ENCODE data around the gene ELOVL2.

The ELOVL2 gene

GRCh38 chr6:11055127-11055627 is 11.1 kb upstream of the ELOVL2 start:
- no peak for DNase-seq

- no peak for DNase-seq
Observed at GRCh38 chr6:11054722-11055121, 10.6 kb upstream of the ELOVL2 start.

- no peak for DNase-seq
Observed at GRCh38 chr6:11053307-11053706, 9.2 kb upstream of the ELOVL2 start.

- no peak for DNase-seq
Observed at GRCh38 chr6:11050731-11051130, 6.6 kb upstream of the ELOVL2 start.

DNA sequence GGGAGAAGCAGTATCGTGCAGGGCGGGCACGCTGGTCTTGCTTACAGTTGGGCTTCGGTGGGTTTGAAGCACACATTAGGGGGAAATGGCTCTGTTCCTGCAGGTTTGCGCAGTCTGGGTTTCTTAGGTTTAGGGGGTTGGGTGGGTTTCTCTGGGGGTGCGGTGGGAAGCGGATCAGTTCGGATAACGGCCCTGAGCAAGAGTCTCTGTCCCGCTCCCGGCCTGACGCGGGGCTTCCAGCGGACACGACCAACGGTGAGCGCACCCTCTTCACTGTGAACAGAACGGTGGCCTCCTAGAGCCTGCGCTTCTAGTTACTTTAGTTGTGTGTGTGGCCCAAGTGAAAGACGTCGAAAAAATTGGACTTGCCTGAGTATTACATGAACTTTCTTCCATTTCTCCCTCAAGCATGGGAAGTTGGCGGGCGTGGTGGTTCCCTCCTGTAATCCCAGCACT is 635 bp upstream of the ELOVL2 start:
- DNase-seq = no peak

DNA sequence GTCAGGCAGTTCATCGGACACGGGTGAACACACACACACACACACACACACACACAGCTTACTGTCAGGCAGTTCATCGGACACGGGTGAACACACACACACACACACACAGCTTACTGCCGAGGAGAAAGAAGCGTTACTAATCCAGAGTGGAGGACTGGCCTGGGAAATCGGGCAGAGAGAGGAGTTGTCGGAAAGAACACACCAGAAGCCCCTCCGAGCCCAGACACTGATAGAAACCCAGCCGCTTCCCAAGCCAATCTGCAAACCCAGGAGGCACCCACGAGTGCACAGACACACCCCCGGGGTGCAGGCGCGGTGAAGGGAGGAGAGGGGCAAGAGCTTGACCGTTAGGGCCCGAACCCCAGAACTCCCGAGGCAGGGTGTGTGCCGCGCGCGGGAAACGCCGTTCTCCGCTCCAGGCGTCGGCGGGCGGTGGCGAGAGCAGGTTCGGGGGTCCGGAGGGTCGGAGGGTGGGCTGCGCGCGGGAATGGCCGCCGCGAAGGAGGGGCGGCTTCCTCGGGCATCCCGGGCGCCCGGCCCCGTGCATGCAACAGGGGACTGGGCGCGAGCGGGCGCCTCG is 636 bp downstream of the ELOVL2 start:
- no peak for DNase-seq

- DNase-seq = no peak
Observed at GRCh38 chr6:11042750-11043377, 1.2 kb downstream of the ELOVL2 start.

- no peak for DNase-seq
Observed at GRCh38 chr6:11042025-11042749, 1.9 kb downstream of the ELOVL2 start.

DNA sequence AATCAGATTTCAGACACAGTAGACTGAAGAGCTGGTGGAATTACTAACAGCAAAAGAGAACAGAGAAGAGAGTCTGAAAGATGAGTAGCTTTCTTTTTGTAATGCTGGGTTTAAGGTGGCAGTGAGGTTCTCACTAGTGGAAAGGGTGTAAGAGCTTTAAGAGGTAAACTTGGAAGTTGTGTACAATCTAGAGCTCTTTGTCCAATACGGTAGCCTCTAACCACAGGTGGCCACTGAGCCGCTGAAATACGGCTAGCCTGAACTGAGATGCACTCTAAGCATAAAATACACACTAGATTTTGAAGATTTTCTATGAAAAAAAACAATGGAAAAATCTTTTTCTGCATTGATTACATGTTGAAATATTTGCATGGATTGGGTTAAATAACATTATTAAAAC is 4.0 kb downstream of the ELOVL2 start:
- no peak for DNase-seq

- DNase-seq = no peak
Observed at GRCh38 chr6:11039040-11039439, 5.1 kb downstream of the ELOVL2 start.

- DNase-seq = no peak
Observed at GRCh38 chr6:11036977-11037430, 7.1 kb downstream of the ELOVL2 start.

GRCh38 chr6:11036351-11036740 is 7.8 kb downstream of the ELOVL2 start:
- DNase-seq = no peak

DNA sequence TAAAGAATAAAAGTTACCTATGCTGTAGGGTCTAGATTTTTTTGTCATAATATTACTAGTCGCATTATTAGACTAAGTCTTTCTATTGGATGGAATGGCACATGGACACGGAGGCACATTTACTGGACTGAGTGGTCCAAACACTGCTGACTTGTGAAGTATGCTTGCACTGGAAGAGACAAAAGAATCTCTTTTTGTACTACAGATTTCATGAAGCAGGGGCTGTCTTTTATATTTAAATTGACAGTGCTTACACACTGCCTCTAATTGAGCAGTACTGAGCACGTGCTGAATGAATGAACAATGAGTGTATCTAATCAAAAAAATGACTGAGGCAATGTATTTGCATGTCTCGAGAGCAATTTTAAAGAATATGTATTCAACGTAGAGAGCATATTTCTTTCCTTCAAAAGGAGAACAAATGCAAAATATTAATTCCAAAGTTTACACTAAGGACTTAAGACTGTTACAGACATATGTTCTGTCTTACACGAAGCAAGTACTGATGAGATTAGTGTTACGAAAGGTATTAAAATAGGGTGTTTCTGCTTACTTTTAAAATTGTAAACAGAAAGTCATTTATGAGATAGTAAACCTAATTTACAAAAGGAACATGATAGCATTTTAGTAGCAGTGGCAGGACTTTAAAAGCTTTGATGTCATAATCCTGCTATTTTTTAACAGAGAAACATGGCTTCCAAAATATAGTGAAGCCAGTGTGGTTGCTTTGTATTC is 8.3 kb downstream of the ELOVL2 start:
- DNase-seq = no peak

DNA sequence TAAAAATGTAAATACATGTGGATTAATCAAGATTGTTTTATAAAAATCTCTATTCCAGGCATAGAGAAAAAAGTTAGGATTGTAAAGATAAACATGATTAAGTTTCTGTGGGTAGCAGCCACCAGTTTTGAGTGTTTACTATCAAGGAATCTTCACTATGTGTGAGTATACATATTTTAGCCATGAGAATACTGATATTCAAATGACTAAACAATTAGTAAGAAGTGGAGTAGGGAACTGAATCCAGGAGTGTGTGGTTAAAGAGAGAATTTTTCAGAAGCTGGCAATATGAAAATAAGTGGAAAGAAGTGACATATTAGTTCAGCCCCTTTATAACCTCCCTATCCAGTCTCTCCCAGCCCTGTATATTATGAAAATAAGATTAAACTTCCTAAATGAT is 10.3 kb downstream of the ELOVL2 start:
- no peak for DNase-seq

- DNase-seq = no peak
Observed at GRCh38 chr6:11030904-11031303, 13.2 kb downstream of the ELOVL2 start.

DNA sequence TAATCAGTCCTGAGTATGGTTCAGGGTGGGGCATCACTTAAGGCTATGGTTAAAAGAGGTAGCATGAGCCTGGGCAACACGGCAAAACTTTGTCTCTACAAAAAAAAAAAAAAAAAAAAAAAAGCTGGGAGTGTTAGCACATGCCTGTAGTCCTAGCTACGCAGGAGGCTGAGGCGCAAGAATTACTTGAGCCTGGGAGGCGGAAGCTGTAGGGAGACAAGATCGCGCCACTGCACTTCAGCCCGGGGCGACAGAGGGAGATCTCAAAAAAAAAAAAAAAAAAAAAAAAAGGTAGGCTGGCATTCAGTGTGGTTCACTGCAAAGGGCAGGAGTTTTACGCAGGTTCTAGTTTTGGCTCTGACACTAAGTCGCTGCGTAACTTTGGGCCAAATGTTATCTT is 15.1 kb downstream of the ELOVL2 start:
- no peak for DNase-seq

DNA sequence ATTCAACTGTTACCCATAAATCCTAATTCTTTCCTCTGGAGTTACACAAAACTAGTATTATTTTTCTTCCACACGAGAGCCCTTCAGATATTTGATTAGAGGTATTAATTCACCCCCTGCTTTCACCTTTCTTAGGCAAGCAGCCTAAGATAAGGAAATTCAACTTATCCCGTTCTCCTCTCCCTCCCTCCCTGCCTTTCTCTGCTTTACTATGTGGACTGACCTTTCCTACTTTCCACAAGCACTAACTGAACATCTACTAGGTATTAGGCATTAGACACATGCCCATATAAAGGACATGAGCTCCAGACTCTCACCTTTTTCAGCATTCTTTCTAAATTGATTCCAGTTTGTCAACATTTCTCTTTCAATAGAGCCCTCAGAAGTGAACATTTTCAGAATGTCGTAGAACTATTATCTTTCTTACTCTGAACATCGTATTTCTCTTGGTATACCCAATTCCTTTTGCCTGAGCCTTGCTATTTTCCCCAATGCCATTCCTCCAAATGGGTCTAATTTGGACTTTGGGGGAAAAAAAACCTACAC is 16.5 kb downstream of the ELOVL2 start:
- DNase-seq = no peak

GRCh38 chr6:11025921-11026635 is 18.0 kb downstream of the ELOVL2 start:
- no peak for DNase-seq

GRCh38 chr6:11025130-11025529 is 19.0 kb downstream of the ELOVL2 start:
- no peak for DNase-seq

DNA sequence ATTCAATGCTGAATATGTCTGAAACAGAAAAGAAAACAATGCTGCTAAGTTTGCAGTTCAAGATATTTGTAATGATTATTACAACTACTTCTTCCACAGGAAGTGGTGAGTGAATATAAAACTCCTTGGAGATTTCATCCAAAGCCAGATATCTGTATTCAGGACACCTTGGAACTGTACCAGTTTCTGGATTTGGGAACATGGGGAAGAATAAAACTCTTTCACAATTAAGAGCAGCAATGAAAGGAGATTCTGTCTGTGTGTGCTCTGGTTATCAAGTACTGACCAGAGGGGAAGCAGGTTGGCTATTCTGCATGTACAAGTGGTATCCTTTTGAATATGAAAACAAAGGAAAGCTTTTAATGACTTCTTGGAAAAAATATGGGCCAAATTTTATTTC is 21.1 kb downstream of the ELOVL2 start:
- DNase-seq = no peak

GRCh38 chr6:11021714-11022113 is 22.4 kb downstream of the ELOVL2 start:
- no peak for DNase-seq

- no peak for DNase-seq
Observed at GRCh38 chr6:11021003-11021402, 23.1 kb downstream of the ELOVL2 start.

All from RPMI8226 (cell line).